HL-60 (cell line): ENCODE measurements around the gene HDAC1.

Experiments
- DNase-seq, 2 experiments: peaks; one replicate each; pipeline ENCODE4 v3.0.0-alpha.2; 2010 to 2020; ENCODE audit warnings: low read depth in 1 of 2, low spot score in 1 of 2
- H3K27ac ChIP-seq: fragments of 250-450 bp; sonication (Bioruptor Pico); replicated peaks from 2 replicates; pipeline ENCODE4 v1.5.1; 2020; ENCODE audit warnings: mild to moderate bottlenecking, moderate library complexity
- H3K27me3 ChIP-seq: fragments of 250-450 bp; sonication (Bioruptor Pico); 2 replicates; pipeline ENCODE4 v1.5.1; 2021; ENCODE audit warnings: mild to moderate bottlenecking, moderate library complexity; ENCODE audit not compliant: insufficient read depth, poor library complexity, severe bottlenecking
- H3K4me3 ChIP-seq: replicated peaks from 2 replicates; pipeline ENCODE4 v1.5.1; 2011; ENCODE audit warnings: mild to moderate bottlenecking, control low read depth, low read length; ENCODE audit not compliant: insufficient read depth
- GABPA ChIP-seq: IDR thresholded peaks from 2 replicates; pipeline ENCODE4 v1.6.1; 2012; ENCODE audit warnings: low read depth
- POLR2AphosphoS5 ChIP-seq: IDR thresholded peaks from 2 replicates; pipeline ENCODE4 v1.6.1; 2012; ENCODE audit warnings: low read depth
- SPI1 ChIP-seq: IDR thresholded peaks from 2 replicates; pipeline ENCODE4 v1.6.1; 2012; ENCODE audit warnings: low read depth, mild to moderate bottlenecking, borderline replicate concordance
- TF ChIP-seq, protein P1 (sequence below): IDR thresholded peaks from one replicate; pipeline ENCODE4 v1.5.1; 2011; ENCODE audit warnings: low read length, control low read depth, inconsistent platforms; ENCODE audit not compliant: insufficient read depth
- TF ChIP-seq, protein P2 (sequence below): IDR thresholded peaks from 2 replicates; pipeline ENCODE4 v1.6.1; 2012; ENCODE audit warnings: low read depth; ENCODE audit not compliant: insufficient replicate concordance

HDAC1 gene

DNA sequence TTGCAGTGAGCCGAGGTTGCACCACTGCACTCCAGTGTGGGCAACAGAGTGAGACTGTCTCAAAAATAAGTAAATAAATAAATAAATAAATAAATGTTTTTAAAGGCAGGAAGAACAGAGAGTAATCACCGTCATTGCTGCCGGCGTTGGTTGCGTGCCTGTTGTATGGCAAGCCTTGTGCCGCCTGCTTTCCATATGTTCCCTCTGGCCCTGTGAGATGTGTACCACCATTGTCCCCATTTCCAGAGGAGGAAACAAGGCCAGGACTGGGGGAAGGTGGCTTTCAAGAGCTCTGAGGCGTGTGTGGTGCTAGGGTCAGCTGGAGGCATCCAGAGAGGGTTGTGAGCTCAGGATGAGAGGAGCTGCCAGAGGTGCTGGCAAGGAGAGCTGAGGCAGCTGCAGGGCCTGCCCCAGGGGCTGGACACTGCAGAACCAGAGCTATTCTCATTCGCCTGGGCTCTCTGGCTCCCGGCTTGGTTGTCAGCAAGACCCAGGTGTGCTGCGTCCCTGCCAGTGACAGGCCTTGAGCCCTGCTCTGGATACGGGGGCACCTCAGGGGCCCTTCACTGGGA, 49.4 kb downstream of the HDAC1 start:
- no peak overlapping the region for H3K27ac ChIP-seq
- no peaks in the 10 kb centered on the region for H3K27me3 ChIP-seq
- H3K4me3 ChIP-seq, result no peak overlapping the region
- no peak for DNase-seq
- TF ChIP-seq, protein P1, sequence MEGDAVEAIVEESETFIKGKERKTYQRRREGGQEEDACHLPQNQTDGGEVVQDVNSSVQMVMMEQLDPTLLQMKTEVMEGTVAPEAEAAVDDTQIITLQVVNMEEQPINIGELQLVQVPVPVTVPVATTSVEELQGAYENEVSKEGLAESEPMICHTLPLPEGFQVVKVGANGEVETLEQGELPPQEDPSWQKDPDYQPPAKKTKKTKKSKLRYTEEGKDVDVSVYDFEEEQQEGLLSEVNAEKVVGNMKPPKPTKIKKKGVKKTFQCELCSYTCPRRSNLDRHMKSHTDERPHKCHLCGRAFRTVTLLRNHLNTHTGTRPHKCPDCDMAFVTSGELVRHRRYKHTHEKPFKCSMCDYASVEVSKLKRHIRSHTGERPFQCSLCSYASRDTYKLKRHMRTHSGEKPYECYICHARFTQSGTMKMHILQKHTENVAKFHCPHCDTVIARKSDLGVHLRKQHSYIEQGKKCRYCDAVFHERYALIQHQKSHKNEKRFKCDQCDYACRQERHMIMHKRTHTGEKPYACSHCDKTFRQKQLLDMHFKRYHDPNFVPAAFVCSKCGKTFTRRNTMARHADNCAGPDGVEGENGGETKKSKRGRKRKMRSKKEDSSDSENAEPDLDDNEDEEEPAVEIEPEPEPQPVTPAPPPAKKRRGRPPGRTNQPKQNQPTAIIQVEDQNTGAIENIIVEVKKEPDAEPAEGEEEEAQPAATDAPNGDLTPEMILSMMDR, result no peak
- TF ChIP-seq GABPA (no peak), SPI1 (no peak), POLR2AphosphoS5 (no peak)
- TF ChIP-seq, protein P2, sequence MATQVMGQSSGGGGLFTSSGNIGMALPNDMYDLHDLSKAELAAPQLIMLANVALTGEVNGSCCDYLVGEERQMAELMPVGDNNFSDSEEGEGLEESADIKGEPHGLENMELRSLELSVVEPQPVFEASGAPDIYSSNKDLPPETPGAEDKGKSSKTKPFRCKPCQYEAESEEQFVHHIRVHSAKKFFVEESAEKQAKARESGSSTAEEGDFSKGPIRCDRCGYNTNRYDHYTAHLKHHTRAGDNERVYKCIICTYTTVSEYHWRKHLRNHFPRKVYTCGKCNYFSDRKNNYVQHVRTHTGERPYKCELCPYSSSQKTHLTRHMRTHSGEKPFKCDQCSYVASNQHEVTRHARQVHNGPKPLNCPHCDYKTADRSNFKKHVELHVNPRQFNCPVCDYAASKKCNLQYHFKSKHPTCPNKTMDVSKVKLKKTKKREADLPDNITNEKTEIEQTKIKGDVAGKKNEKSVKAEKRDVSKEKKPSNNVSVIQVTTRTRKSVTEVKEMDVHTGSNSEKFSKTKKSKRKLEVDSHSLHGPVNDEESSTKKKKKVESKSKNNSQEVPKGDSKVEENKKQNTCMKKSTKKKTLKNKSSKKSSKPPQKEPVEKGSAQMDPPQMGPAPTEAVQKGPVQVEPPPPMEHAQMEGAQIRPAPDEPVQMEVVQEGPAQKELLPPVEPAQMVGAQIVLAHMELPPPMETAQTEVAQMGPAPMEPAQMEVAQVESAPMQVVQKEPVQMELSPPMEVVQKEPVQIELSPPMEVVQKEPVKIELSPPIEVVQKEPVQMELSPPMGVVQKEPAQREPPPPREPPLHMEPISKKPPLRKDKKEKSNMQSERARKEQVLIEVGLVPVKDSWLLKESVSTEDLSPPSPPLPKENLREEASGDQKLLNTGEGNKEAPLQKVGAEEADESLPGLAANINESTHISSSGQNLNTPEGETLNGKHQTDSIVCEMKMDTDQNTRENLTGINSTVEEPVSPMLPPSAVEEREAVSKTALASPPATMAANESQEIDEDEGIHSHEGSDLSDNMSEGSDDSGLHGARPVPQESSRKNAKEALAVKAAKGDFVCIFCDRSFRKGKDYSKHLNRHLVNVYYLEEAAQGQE, result no peak

DNA sequence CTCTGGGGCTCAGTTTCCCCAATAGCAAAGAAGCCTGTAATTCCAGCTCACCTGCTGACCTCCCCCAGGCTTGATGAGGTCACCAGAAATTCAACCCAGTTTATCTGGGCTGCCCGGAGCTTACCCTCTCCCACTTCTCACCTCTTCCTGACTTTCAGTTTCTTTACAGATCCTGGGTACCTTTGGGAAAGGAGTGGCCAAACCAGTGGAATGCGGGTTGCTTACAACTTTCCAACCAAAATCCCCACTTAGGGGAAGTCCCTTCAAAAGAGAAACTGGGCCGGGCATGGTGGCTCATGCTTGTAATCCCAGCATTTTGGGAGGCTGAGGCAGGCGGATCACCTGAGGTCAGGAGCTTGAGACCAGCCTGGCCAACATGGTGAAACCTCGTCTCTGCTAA, 50.1 kb downstream of the HDAC1 start:
- TF ChIP-seq, protein P2, result no peak
- TF ChIP-seq GABPA (no peak), POLR2AphosphoS5 (no peak), SPI1 (no peak)
- TF ChIP-seq, protein P1, result no peak
- Histone ChIP-seq H3K27me3 (no peaks in the 10 kb centered on the region), H3K4me3 (no peak overlapping the region), H3K27ac (no peak overlapping the region)
- DNase-seq, result no peak

DNA sequence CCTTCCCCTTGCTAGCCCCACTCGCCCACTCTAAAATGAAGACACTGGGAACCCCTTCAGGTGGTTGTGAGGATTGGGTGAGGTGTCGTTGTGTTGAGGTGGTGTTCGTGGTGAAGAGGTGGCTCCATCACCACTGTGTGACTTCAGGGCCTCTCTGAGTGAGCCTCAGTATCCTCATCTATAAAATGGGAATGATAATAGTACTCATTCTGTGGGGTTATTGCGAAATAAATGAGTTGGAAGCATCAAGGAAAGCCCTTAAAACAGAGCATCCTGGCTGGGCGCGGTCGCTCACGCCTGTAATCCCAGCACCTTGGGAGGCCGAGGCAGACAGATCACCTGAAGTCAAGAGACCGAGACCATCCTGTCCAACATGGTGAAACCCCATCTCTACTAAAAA, 50.8 kb downstream of the HDAC1 start:
- DNase-seq, result no peak
- no peak for TF ChIP-seq POLR2AphosphoS5
- no peak for TF ChIP-seq SPI1
- TF ChIP-seq, protein P2, result no peak
- TF ChIP-seq, protein P1, result no peak
- no peak for TF ChIP-seq GABPA

More for the DNA sequence above, 50.8 kb downstream of the HDAC1 start:
- Histone ChIP-seq H3K27me3 (no peaks in the 10 kb centered on the region), H3K27ac (no peak overlapping the region), H3K4me3 (no peak overlapping the region)
